HepG2 (cell line): ENCODE results near the gene TBC1D2B. TPM values are rescaled to one million over a fixed set of nuclear protein-coding genes. Genes with fewer than 3 reads are reported as not detected.

Experiments
- ATAC-seq: fragments of 200-7000 bp; cut with Tn5 transposase; 3 replicates; pipeline ENCODE4 v1.9.1; 2020; ENCODE audit warnings: mild to moderate bottlenecking, moderate library complexity
- BruUV-seq: library from RNA; stranded (reverse); fragments of 400-500 nt; replicated peaks from 2 replicates; lab custom pipeline; 2021; lab: Mats Ljungman, UMichigan
- CTCF ChIA-PET: fragments of 300-600 bp; formaldehyde crosslinking; extraction: SDS; loops from one replicate; lab custom pipeline; 2021; ENCODE audit warnings: low total read pairs, inconsistent platforms, low intra/inter-chr PET ratio; lab: Yijun Ruan, JAX
- POLR2A ChIA-PET: fragments of 350-600 bp; sonication (Branson Sonifier 250); formaldehyde crosslinking; loops from one replicate; lab custom pipeline; 2020; ENCODE audit warnings: antibody characterized with exemption, inconsistent platforms; lab: Yijun Ruan, JAX
- DNase-seq: peaks from one replicate; pipeline ENCODE4 v3.0.0-alpha.2; 2015; ENCODE audit warnings: low spot score
- FAIRE-seq: peaks from 3 replicates; lab custom pipeline; 2011; peaks lifted over from hg19 to GRCh38; lab: Jason Lieb, UNC
- H2AFZ ChIP-seq: one replicate; pipeline ENCODE4 v1.6.1; 2011; ENCODE audit warnings: low read length, inconsistent platforms
- H3K27ac ChIP-seq: fragments of 300-600 bp; 3 replicates; pipeline ENCODE4 v1.8.0; 2011; ENCODE audit warnings: mixed run types, mild to moderate bottlenecking, mixed read lengths, low read length, inconsistent platforms; ENCODE audit not compliant: insufficient read depth; ENCODE audit errors: extremely low read length
- H3K27me3 ChIP-seq, 2 experiments: fragments of 200-600 bp in 1 of 2; 2 replicates in 1 of 2; 3 replicates in 1 of 2; pipeline versions ENCODE4 v1.6.0 to v1.8.0; 2011; ENCODE audit warnings: low read length in 2 of 2, mild to moderate bottlenecking in 2 of 2, moderate library complexity in 2 of 2, inconsistent platforms in 1 of 2; ENCODE audit not compliant: insufficient read depth in 2 of 2, control insufficient read depth in 1 of 2
- H3K36me3 ChIP-seq, 2 experiments: fragments of 200-600 bp in 1 of 2; replicated peaks in 1 of 2; 2 replicates in 1 of 2; 3 replicates in 1 of 2; pipeline versions ENCODE4 v1.5.1 to v1.8.0; 2011; ENCODE audit warnings: low read length in 2 of 2, inconsistent platforms in 1 of 2; ENCODE audit not compliant: insufficient read depth in 2 of 2, control insufficient read depth in 1 of 2
- H3K4me1 ChIP-seq: 2 replicates; pipeline ENCODE4 v1.5.1; 2012; ENCODE audit warnings: low read length, inconsistent platforms; ENCODE audit not compliant: insufficient read depth
- H3K4me2 ChIP-seq: 2 replicates; pipeline ENCODE4 v1.6.0; 2011; ENCODE audit warnings: low read depth, low read length, inconsistent platforms
- H3K4me3 ChIP-seq, 3 experiments: fragments of 200-600 bp in 1 of 3; sonication (generic), shearing (Covaris generic) in 1 of 3; replicated peaks in 1 of 3; 2 replicates each; pipeline ENCODE4 v1.5.1; 2011 to 2016; ENCODE audit warnings: low read length in 3 of 3, inconsistent platforms in 2 of 3, low read depth in 2 of 3, mild to moderate bottlenecking in 2 of 3, control low read depth in 1 of 3, mixed read lengths in 1 of 3; ENCODE audit not compliant: insufficient read depth in 1 of 3
- H3K79me2 ChIP-seq: one replicate; pipeline ENCODE4 v1.6.1; 2011; ENCODE audit warnings: low read length, inconsistent platforms; ENCODE audit not compliant: insufficient read depth
- H3K9ac ChIP-seq: 2 replicates; pipeline ENCODE4 v1.6.0; 2011; ENCODE audit warnings: mild to moderate bottlenecking, low read depth, low read length, inconsistent platforms; ENCODE audit not compliant: insufficient read depth
- H3K9me3 ChIP-seq: 2 replicates; pipeline ENCODE4 v1.5.1; 2012; ENCODE audit warnings: mild to moderate bottlenecking, low read length
- H4K20me1 ChIP-seq: 2 replicates; pipeline ENCODE4 v1.6.0; 2011; ENCODE audit warnings: inconsistent platforms, mild to moderate bottlenecking, low read length, moderate library complexity; ENCODE audit not compliant: insufficient read depth
- MBNL3 ChIP-seq: fragments of 250-450 bp; sonication (Bioruptor Pico); conservative IDR thresholded peaks from 2 replicates; pipeline ENCODE4 v1.8.0; 2022; ENCODE audit warnings: mild to moderate bottlenecking, inconsistent platforms
- MZF1 ChIP-seq: sonication (generic); formaldehyde crosslinking; IDR thresholded peaks from 2 replicates; pipeline ENCODE4 v1.8.1; 2023; ENCODE audit warnings: mild to moderate bottlenecking, missing genetic modification reagents, borderline replicate concordance
- NFATC3 ChIP-seq: sonication (generic); formaldehyde crosslinking; IDR thresholded peaks from 2 replicates; pipeline ENCODE4 v1.5.1; 2020; ENCODE audit warnings: mild to moderate bottlenecking, missing genetic modification reagents
- SP4 ChIP-seq: sonication (generic); formaldehyde crosslinking; IDR thresholded peaks from 2 replicates; pipeline ENCODE4 v1.8.1; 2023; ENCODE audit warnings: mild to moderate bottlenecking, missing genetic modification reagents
- TBX2 ChIP-seq: sonication (generic); formaldehyde crosslinking; IDR thresholded peaks from 2 replicates; pipeline ENCODE4 v1.5.0; 2020; ENCODE audit warnings: missing genetic modification reagents, mild to moderate bottlenecking, borderline replicate concordance
- ZKSCAN1 ChIP-seq: fragments of 150-350 bp; IDR thresholded peaks from 2 replicates; pipeline ENCODE4 v1.6.1; 2014; ENCODE audit warnings: low read length
- ZNF180 ChIP-seq: sonication (generic); formaldehyde crosslinking; IDR thresholded peaks from 2 replicates; pipeline ENCODE4 v1.4.0; 2020; ENCODE audit warnings: low read depth, missing genetic modification reagents, borderline replicate concordance
- WGBS: methylation state at CpG from one replicate; pipeline ENCODE4 v1.1.6; 2017; ENCODE audit warnings: low lambda C conversion rate; 5-methylcytosine and 5-hydroxymethylcytosine counted together
- in situ Hi-C: cut with HindIII; loops from 2 replicates; pipeline ENCODE4 v1.10.0; 2017; ENCODE audit warnings: low pct_unique_long_range_greater_than_20kb; ENCODE audit not compliant: extremely low pct_ligation_motif_present
- intact Hi-C: fragments of 100-400 bp; cut with micrococcal nuclease; formaldehyde crosslinking; loops from one replicate; pipeline ENCODE4 v1.10.0; 2022; ENCODE audit not compliant: unreplicated experiment
- polyA plus RNA-seq, 8 experiments: library from polyadenylated mRNA; depleted of rRNA in 3 of 8; stranded (reverse) in 7 of 8; unstranded in 1 of 8; fragments of >200 nt; fragmentation: Illumina TruSeq in 4 of 8; extraction: Trizol in 4 of 8; gene quantifications; 2 replicates each; pipeline versions ENCODE4 v1.2.1 to v1.2.3, GENCODE V29; 2011 to 2016; ENCODE audit warnings: low read depth in 4 of 8, missing spikeins in 1 of 8, mixed read lengths in 1 of 8; ENCODE audit not compliant: insufficient read depth in 1 of 8
- total RNA-seq, 5 experiments: library from RNA; depleted of rRNA; stranded (reverse); fragments of >200 nt; fragmentation: Illumina TruSeq; extraction: Trizol; gene quantifications; 2 replicates each; pipeline ENCODE4 v1.2.3, GENCODE V29; 2016; ENCODE audit warnings: low read depth in 1 of 5
- TF ChIP-seq, protein P1 (sequence below): sonication (generic); formaldehyde crosslinking; IDR thresholded peaks from 2 replicates; pipeline ENCODE4 v1.5.0; 2020; ENCODE audit warnings: missing genetic modification reagents, mild to moderate bottlenecking, borderline replicate concordance
- TF ChIP-seq, protein P2 (sequence below), 2 experiments: fragments of 450-650 bp in 1 of 2; sonication (generic) in 1 of 2; formaldehyde crosslinking in 1 of 2; IDR thresholded peaks; 2 replicates each; pipeline versions ENCODE4 v1.6.1 to v1.8.0; 2016 to 2022; ENCODE audit warnings: antibody characterized with exemption in 1 of 2, mild to moderate bottlenecking in 1 of 2, missing genetic modification reagents in 1 of 2
- TF ChIP-seq, protein P3 (sequence below): sonication (generic); formaldehyde crosslinking; IDR thresholded peaks from 2 replicates; pipeline ENCODE4 v1.4.0; 2020; ENCODE audit warnings: mild to moderate bottlenecking, missing genetic modification reagents, borderline replicate concordance
- TF ChIP-seq, protein P4 (sequence below): sonication (generic); formaldehyde crosslinking; IDR thresholded peaks from 2 replicates; pipeline ENCODE4 v1.4.0; 2020; ENCODE audit warnings: missing genetic modification reagents

Gene TBC1D2B
- total and polyA plus RNA-seq, 2 of the 13 experiments (the other 11 are each of a cell fraction or from before 2014, with no cell fraction given) = 10.1 to 14.4 TPM

DNA sequence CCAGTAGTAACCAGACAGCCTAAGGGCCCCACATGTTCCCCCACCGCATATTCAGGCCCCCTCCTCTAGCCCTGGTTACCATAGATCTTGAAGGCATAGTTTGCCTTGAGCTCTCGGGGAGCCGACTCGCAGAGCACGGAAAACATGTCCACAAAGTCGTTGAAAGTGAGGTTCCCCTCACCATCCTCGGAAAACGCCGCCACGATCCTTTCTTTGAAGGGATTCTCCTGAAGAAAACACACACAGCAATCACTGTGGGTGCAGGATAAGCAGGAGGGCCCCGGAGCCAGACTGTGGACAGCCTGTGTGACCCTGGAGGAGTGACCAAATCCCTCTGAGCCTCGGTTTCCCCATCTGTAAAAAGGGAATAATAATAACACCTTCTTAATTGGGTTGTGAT is 31.6 kb upstream of the TBC1D2B start:
- WGBS = 54% methylated on average over 12 of the region's 12 CpGs
- no peaks in the 10 kb centered on the region for H3K27me3 ChIP-seq
- H2AFZ ChIP-seq = no peak overlapping the region
- no peak overlapping the region for H3K4me3 ChIP-seq
- H3K36me3 ChIP-seq = no peaks in the 10 kb centered on the region
- POLR2A ChIA-PET = no interaction called here
- DNase-seq (no peak), ATAC-seq (no peak), FAIRE-seq (no peak)
- in situ Hi-C loops (loop anchor here (5.0 kb wide), 1 partner anchor 107 kb away; no protein-coding TSS in a partner anchor), intact Hi-C loops (no loop called here)
- no peaks in the 10 kb centered on the region for H3K9me3 ChIP-seq
- H4K20me1 ChIP-seq = no peaks in the 10 kb centered on the region
- H3K9ac ChIP-seq = no peak overlapping the region
- H3K4me1 ChIP-seq = peaks cover 25% of the 10 kb centered on the region
- CTCF ChIA-PET = interaction anchor here (1.0 to 2.6 kb wide), 6 partner anchors 68 to 151 kb away, joined by 3 to 29 read pairs (median 13); no protein-coding TSS in a partner anchor
- BruUV-seq = no TSS peak
- H3K4me2 ChIP-seq = no peak overlapping the region
- no peaks in the 10 kb centered on the region for H3K79me2 ChIP-seq
- H3K27ac ChIP-seq = no peak overlapping the region
- no peak for TF ChIP-seq ZKSCAN1
- TF ChIP-seq, protein P1, sequence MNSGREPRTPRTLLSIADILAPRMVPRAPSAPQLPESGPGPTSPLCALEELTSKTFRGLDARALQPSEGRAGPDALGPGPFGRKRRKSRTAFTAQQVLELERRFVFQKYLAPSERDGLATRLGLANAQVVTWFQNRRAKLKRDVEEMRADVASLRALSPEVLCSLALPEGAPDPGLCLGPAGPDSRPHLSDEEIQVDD = no peak
- TF ChIP-seq, protein P2, sequence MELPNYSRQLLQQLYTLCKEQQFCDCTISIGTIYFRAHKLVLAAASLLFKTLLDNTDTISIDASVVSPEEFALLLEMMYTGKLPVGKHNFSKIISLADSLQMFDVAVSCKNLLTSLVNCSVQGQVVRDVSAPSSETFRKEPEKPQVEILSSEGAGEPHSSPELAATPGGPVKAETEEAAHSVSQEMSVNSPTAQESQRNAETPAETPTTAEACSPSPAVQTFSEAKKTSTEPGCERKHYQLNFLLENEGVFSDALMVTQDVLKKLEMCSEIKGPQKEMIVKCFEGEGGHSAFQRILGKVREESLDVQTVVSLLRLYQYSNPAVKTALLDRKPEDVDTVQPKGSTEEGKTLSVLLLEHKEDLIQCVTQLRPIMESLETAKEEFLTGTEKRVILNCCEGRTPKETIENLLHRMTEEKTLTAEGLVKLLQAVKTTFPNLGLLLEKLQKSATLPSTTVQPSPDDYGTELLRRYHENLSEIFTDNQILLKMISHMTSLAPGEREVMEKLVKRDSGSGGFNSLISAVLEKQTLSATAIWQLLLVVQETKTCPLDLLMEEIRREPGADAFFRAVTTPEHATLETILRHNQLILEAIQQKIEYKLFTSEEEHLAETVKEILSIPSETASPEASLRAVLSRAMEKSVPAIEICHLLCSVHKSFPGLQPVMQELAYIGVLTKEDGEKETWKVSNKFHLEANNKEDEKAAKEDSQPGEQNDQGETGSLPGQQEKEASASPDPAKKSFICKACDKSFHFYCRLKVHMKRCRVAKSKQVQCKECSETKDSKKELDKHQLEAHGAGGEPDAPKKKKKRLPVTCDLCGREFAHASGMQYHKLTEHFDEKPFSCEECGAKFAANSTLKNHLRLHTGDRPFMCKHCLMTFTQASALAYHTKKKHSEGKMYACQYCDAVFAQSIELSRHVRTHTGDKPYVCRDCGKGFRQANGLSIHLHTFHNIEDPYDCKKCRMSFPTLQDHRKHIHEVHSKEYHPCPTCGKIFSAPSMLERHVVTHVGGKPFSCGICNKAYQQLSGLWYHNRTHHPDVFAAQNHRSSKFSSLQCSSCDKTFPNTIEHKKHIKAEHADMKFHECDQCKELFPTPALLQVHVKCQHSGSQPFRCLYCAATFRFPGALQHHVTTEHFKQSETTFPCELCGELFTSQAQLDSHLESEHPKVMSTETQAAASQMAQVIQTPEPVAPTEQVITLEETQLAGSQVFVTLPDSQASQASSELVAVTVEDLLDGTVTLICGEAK (IDR thresholded peaks at IDR 0.05) = no peak
- TF ChIP-seq, protein P2 (CRISPR knock-in tag; IDR thresholded peaks at IDR 0.05) = no peak
- TF ChIP-seq SP4 (CRISPR knock-in tag) = no peak
- no peak for TF ChIP-seq MZF1 (CRISPR knock-in tag)
- no peak for TF ChIP-seq NFATC3 (CRISPR knock-in tag)
- no peak for TF ChIP-seq ZNF180 (CRISPR knock-in tag)
- TF ChIP-seq, protein P3, sequence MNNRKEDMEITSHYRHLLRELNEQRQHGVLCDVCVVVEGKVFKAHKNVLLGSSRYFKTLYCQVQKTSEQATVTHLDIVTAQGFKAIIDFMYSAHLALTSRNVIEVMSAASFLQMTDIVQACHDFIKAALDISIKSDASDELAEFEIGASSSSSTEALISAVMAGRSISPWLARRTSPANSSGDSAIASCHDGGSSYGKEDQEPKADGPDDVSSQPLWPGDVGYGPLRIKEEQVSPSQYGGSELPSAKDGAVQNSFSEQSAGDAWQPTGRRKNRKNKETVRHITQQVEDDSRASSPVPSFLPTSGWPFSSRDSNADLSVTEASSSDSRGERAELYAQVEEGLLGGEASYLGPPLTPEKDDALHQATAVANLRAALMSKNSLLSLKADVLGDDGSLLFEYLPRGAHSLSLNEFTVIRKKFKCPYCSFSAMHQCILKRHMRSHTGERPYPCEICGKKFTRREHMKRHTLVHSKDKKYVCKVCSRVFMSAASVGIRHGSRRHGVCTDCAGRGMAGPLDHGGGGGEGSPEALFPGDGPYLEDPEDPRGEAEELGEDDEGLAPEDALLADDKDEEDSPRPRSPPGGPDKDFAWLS (CRISPR knock-in tag) = no peak
- no peak for TF ChIP-seq TBX2 (CRISPR knock-in tag)
- TF ChIP-seq MBNL3 (CRISPR knock-in tag) = no peak
- TF ChIP-seq, protein P4, sequence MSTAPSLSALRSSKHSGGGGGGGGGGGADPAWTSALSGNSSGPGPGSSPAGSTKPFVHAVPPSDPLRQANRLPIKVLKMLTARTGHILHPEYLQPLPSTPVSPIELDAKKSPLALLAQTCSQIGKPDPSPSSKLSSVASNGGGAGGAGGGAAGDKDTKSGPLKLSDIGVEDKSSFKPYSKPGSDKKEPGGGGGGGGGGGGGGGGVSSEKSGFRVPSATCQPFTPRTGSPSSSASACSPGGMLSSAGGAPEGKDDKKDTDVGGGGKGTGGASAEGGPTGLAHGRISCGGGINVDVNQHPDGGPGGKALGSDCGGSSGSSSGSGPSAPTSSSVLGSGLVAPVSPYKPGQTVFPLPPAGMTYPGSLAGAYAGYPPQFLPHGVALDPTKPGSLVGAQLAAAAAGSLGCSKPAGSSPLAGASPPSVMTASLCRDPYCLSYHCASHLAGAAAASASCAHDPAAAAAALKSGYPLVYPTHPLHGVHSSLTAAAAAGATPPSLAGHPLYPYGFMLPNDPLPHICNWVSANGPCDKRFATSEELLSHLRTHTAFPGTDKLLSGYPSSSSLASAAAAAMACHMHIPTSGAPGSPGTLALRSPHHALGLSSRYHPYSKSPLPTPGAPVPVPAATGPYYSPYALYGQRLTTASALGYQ = no peak
